SU-DHL-6 (cell line): Measurements from ENCODE around the gene NCOA1.

Experiments used
- EZH2phosphoT487 ChIP-seq: fragments of 200-600 bp; sonication (generic), shearing (Covaris generic); conservative IDR thresholded peaks from 2 replicates; pipeline ENCODE4 v1.6.1; 2018; ENCODE audit warnings: mild to moderate bottlenecking, antibody characterized with exemption, low read length, moderate library complexity, mixed read lengths
- TF ChIP-seq, protein P1 (sequence below): fragments of 200-600 bp; sonication (generic); IDR thresholded peaks from one replicate; pipeline ENCODE4 v1.5.1; 2017; ENCODE audit warnings: antibody characterized with exemption, mild to moderate bottlenecking, low read length, moderate library complexity; ENCODE audit not compliant: insufficient read depth, poor library complexity, severe bottlenecking

GRCh38 chr2:24771764-24772586 lies 280.9 kb downstream of the NCOA1 start:
- TF ChIP-seq, protein P1, sequence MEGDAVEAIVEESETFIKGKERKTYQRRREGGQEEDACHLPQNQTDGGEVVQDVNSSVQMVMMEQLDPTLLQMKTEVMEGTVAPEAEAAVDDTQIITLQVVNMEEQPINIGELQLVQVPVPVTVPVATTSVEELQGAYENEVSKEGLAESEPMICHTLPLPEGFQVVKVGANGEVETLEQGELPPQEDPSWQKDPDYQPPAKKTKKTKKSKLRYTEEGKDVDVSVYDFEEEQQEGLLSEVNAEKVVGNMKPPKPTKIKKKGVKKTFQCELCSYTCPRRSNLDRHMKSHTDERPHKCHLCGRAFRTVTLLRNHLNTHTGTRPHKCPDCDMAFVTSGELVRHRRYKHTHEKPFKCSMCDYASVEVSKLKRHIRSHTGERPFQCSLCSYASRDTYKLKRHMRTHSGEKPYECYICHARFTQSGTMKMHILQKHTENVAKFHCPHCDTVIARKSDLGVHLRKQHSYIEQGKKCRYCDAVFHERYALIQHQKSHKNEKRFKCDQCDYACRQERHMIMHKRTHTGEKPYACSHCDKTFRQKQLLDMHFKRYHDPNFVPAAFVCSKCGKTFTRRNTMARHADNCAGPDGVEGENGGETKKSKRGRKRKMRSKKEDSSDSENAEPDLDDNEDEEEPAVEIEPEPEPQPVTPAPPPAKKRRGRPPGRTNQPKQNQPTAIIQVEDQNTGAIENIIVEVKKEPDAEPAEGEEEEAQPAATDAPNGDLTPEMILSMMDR: no peak
- no peak for TF ChIP-seq EZH2phosphoT487
